ENCODE measurements around the gene SDHAF1.

Gene SDHAF1

GRCh38 chr19:35986664-35987570, 8.1 kb upstream of the SDHAF1 start:
- in situ Hi-C loops (cut with MboI; ENCODE audit: low sequenced_read_pairs): no loop called here

GRCh38 chr19:35987571-35987896, 7.5 kb upstream of the SDHAF1 start:
- in situ Hi-C loops (cut with MboI; ENCODE audit: low sequenced_read_pairs): no loop called here

GRCh38 chr19:35988824-35989223, 6.2 kb upstream of the SDHAF1 start:
- in situ Hi-C loops (cut with MboI; ENCODE audit: low sequenced_read_pairs): no loop called here

GRCh38 chr19:35990156-35990555, 4.8 kb upstream of the SDHAF1 start:
- in situ Hi-C loops (cut with MboI; ENCODE audit: low sequenced_read_pairs): no loop called here

- in situ Hi-C loops (cut with MboI; ENCODE audit: low sequenced_read_pairs): no loop called here
Observed at GRCh38 chr19:35990771-35991730, 3.9 kb upstream of the SDHAF1 start.

GRCh38 chr19:35991731-35992450, 3.1 kb upstream of the SDHAF1 start:
- in situ Hi-C loops (cut with MboI; ENCODE audit: low sequenced_read_pairs): no loop called here

- in situ Hi-C loops (cut with MboI; ENCODE audit: low sequenced_read_pairs): no loop called here
Observed at GRCh38 chr19:35992907-35993765, 1.9 kb upstream of the SDHAF1 start.

GRCh38 chr19:35993923-35994598, 927 bp upstream of the SDHAF1 start:
- in situ Hi-C loops (cut with MboI; ENCODE audit: low sequenced_read_pairs): no loop called here

- in situ Hi-C loops (cut with MboI; ENCODE audit: low sequenced_read_pairs): no loop called here
Observed at GRCh38 chr19:35996777-35997176, 1.8 kb downstream of the SDHAF1 start.

- in situ Hi-C loops (cut with MboI; ENCODE audit: low sequenced_read_pairs): no loop called here
Observed at GRCh38 chr19:36001605-36002004, 6.6 kb downstream of the SDHAF1 start.

- in situ Hi-C loops (cut with MboI; ENCODE audit: low sequenced_read_pairs): no loop called here
Observed at GRCh38 chr19:36003284-36003683, 8.3 kb downstream of the SDHAF1 start.

GRCh38 chr19:36006955-36007354, 12.0 kb downstream of the SDHAF1 start:
- in situ Hi-C loops (cut with MboI; ENCODE audit: low sequenced_read_pairs): no loop called here

GRCh38 chr19:36008336-36008978, 13.5 kb downstream of the SDHAF1 start, which contains the start of gene SYNE4:
Gene SYNE4, minus strand, starts transcription at chr19:36008813. Its CDS starts 132 bp downstream, at chr19:36008681.
- in situ Hi-C loops (cut with MboI; ENCODE audit: low sequenced_read_pairs): no loop called here

GRCh38 chr19:36009220-36009619, 14.2 kb downstream of the SDHAF1 start:
- in situ Hi-C loops (cut with MboI; ENCODE audit: low sequenced_read_pairs): no loop called here

GRCh38 chr19:36009633-36010379, 14.8 kb downstream of the SDHAF1 start:
- in situ Hi-C loops (cut with MboI; ENCODE audit: low sequenced_read_pairs): no loop called here

GRCh38 chr19:36010402-36010801, 15.4 kb downstream of the SDHAF1 start:
- in situ Hi-C loops (cut with MboI; ENCODE audit: low sequenced_read_pairs): no loop called here

- in situ Hi-C loops (cut with MboI; ENCODE audit: low sequenced_read_pairs): no loop called here
Observed at GRCh38 chr19:36013280-36014011, 18.5 kb downstream of the SDHAF1 start.
